ENCODE measurements around the gene DFFB.

DFFB gene

GRCh38 chr1:3910049-3910731, 52.9 kb downstream of the DFFB start:
- ChIA-PET POLR2A (no interaction called here), CTCF (no interaction called here)
- H3K4me1 ChIP-seq (ENCODE audit: control insufficient read depth, insufficient read depth, low read length): no peaks in the 10 kb centered on the region
- H3K9me3 ChIP-seq (ENCODE audit: control insufficient read depth, insufficient read depth, low read depth, low read length): no peaks in the 10 kb centered on the region
- H3K36me3 ChIP-seq (ENCODE audit: control insufficient read depth in 2 of 2, insufficient read depth in 1 of 2, low read length in 2 of 2): no peaks in the 10 kb centered on the region
- no peak for TF ChIP-seq TCF7L2 (IDR thresholded peaks at IDR 0.05; ENCODE audit: borderline replicate concordance, low read depth, low read length)
- no peak for TF ChIP-seq ZNF341 (tag by site-specific recombination; IDR thresholded peaks at IDR 0.05; ENCODE audit: low read depth)
- no peak overlapping the region for H3K27ac ChIP-seq (ENCODE audit: extremely low read depth, low read depth, low read length)
- no peak overlapping the region for H3K4me3 ChIP-seq (ENCODE audit: low read depth, low read length)

DNA sequence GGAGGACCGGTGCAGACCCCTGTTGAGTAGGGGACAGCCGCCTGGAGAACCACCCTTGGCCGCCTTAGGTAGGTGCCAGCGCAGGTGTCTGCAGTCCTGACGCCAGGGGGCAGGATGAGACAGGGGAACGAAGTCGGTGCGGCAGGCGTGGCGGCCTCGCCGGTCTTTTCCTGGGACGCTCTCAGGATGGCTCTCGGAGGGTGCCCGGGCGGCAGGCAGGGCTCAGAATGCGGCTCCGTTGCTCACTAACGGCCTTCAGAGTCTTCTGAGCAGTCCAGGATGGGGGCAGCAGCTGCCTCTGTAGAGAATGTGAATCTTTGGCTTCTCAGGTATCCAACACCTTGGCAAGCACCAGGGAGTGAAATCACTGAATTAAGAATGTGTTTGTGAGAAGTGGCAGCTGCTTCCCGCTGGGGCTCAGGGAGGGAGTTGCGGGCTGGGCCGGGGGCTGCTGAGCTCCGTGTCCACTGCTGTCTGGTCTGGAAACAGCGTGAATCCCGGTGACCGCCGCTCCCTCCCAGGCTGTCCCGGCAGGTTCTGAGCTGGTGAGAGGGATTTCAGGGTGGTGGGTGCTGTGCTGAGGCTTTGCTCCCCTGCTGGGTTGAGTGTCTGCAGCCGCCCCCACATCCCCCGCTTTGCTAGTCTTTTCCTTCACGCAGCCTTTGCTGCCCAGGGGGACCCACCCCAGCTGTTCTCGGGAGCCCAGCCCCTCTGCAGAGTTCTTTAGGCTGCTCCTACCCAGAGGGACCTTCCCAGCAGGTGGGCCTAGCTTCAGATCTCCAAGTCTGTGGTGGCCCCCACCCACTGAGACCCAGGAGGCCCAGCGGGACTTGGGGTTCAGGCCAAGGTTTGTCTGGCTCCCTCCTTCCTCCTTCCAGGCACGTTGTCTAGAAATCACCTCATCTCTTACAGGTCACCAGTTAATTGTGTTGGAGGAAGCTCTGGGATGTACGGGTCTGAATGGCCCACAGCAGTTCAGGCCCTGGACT, 53.9 kb downstream of the DFFB start:
- POLR2A ChIA-PET: no interaction called here
- Histone ChIP-seq H3K27ac (ENCODE audit: extremely low read depth, low read depth, low read length) (no peak overlapping the region), H3K4me3 (ENCODE audit: low read depth, low read length) (no peak overlapping the region), H3K4me1 (ENCODE audit: control insufficient read depth, insufficient read depth, low read length) (no peaks in the 10 kb centered on the region), H3K9me3 (ENCODE audit: control insufficient read depth, insufficient read depth, low read depth, low read length) (no peaks in the 10 kb centered on the region), H3K36me3 (ENCODE audit: control insufficient read depth in 2 of 2, insufficient read depth in 1 of 2, low read length in 2 of 2) (no peaks in the 10 kb centered on the region)
- CTCF ChIA-PET: interaction anchor here (0.6 to 1.1 kb wide), 3 partner anchors 10 to 1835 kb away, joined by 3 to 6 read pairs (median 3); no protein-coding TSS in a partner anchor
- TF ChIP-seq ZNF660 (tag by site-specific recombination; IDR thresholded peaks at IDR 0.05) (0 out of 2 replicates have a peak, but pooled peaks have one; percentile 12), HOXC10 (CRISPR knock-in tag; IDR thresholded peaks at IDR 0.05) (no peak), ZNF2 (tag by site-specific recombination; IDR thresholded peaks at IDR 0.05) (peak; percentile 70), ZNF624 (tag by site-specific recombination; IDR thresholded peaks at IDR 0.05) (no peak), SP3 (tag by site-specific recombination; IDR thresholded peaks at IDR 0.05) (no peak), ZNF214 (tag by site-specific recombination; IDR thresholded peaks at IDR 0.05; ENCODE audit: borderline replicate concordance) (no peak), ZBTB1 (tag by site-specific recombination; IDR thresholded peaks at IDR 0.05) (no peak), ZNF629 (tag by site-specific recombination; IDR thresholded peaks at IDR 0.05) (no peak), ZBTB11 (tag by site-specific recombination; conservative IDR thresholded peaks at IDR 0.05; ENCODE audit: low read depth) (no peak), ZNF202 (tag by site-specific recombination; IDR thresholded peaks at IDR 0.05; ENCODE audit: borderline replicate concordance) (no peak), CTCF (tag by site-specific recombination; IDR thresholded peaks at IDR 0.05) (peak; percentile 91), ZNF654 (tag by site-specific recombination; IDR thresholded peaks at IDR 0.05; ENCODE audit: low read depth) (peak; percentile 71), YY1 (tag by site-specific recombination; IDR thresholded peaks at IDR 0.05) (no peak), MEIS1 (CRISPR knock-in tag; IDR thresholded peaks at IDR 0.05; ENCODE audit: borderline replicate concordance) (no peak), ZNF560 (tag by site-specific recombination; IDR thresholded peaks at IDR 0.05; ENCODE audit: borderline replicate concordance) (no peak)
- TF ChIP-seq, protein P1, sequence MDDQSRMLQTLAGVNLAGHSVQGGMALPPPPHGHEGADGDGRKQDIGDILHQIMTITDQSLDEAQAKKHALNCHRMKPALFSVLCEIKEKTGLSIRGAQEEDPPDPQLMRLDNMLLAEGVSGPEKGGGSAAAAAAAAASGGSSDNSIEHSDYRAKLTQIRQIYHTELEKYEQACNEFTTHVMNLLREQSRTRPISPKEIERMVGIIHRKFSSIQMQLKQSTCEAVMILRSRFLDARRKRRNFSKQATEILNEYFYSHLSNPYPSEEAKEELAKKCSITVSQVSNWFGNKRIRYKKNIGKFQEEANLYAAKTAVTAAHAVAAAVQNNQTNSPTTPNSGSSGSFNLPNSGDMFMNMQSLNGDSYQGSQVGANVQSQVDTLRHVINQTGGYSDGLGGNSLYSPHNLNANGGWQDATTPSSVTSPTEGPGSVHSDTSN (CRISPR knock-in tag; IDR thresholded peaks at IDR 0.05): 0 out of 2 replicates have a peak, but pooled peaks have one; percentile 52
- TF ChIP-seq, protein P2, sequence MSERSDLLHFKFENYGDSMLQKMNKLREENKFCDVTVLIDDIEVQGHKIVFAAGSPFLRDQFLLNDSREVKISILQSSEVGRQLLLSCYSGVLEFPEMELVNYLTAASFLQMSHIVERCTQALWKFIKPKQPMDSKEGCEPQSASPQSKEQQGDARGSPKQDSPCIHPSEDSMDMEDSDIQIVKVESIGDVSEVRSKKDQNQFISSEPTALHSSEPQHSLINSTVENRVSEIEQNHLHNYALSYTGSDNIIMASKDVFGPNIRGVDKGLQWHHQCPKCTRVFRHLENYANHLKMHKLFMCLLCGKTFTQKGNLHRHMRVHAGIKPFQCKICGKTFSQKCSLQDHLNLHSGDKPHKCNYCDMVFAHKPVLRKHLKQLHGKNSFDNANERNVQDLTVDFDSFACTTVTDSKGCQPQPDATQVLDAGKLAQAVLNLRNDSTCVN (tag by site-specific recombination; optimal IDR thresholded peaks at IDR 0.05): peak; percentile 13

Measured in HEK293 (cell line).